Common myeloid progenitor, CD34-positive (primary cell): ENCODE data around the gene SNPH.
A peak's percentile ranks its signal among the peaks of the same experiment; 100 is the strongest.

Source experiments
- CTCF ChIA-PET: fragments of 350-600 bp; sonication (Branson Sonifier 250); formaldehyde crosslinking; loops from one replicate; lab custom pipeline; 2021; ENCODE audit warnings: antibody characterized with exemption; lab: Charles Lee
- POLR2A ChIA-PET: fragments of 350-600 bp; sonication (Branson Sonifier 250); formaldehyde crosslinking; loops from one replicate; lab custom pipeline; 2021; ENCODE audit warnings: antibody characterized with exemption; lab: Charles Lee
- DNase-seq, 3 donors: peaks; one replicate each; pipeline versions ENCODE4 v3.0.0 to v3.0.0-alpha.2; 2013
- H3K27ac ChIP-seq, 2 experiments: 1 replicate in 1 of 2; 2 replicates in 1 of 2; pipeline ENCODE4 v1.7.0; 2013; ENCODE audit warnings: inconsistent platforms in 2 of 2, low read length in 2 of 2, mild to moderate bottlenecking in 2 of 2, low read depth in 1 of 2, moderate library complexity in 1 of 2; ENCODE audit not compliant: severe bottlenecking in 2 of 2, insufficient read depth in 1 of 2, poor library complexity in 1 of 2
- H3K27me3 ChIP-seq, 5 experiments: replicated peaks in 2 of 5; 1 replicate in 3 of 5; 2 replicates in 2 of 5; pipeline versions ENCODE4 v1.6.1 to v1.7.0; 2013; ENCODE audit warnings: low read length in 4 of 5, mild to moderate bottlenecking in 2 of 5, moderate library complexity in 2 of 5, inconsistent platforms in 1 of 5; ENCODE audit not compliant: insufficient read depth in 5 of 5, control insufficient read depth in 4 of 5
- H3K36me3 ChIP-seq, 4 experiments: 1 replicate in 2 of 4; 2 replicates in 2 of 4; pipeline versions ENCODE4 v1.6.1 to v1.7.0; 2013; ENCODE audit warnings: low read length in 3 of 4, control low read depth in 1 of 4, mild to moderate bottlenecking in 1 of 4; ENCODE audit not compliant: control insufficient read depth in 4 of 4, insufficient read depth in 4 of 4
- H3K4me1 ChIP-seq, 4 experiments: 1 replicate in 3 of 4; 2 replicates in 1 of 4; pipeline versions ENCODE4 v1.6.1 to v1.7.1; 2013; ENCODE audit warnings: low read length in 3 of 4, mild to moderate bottlenecking in 3 of 4, control low read depth in 1 of 4, inconsistent platforms in 1 of 4, moderate library complexity in 1 of 4; ENCODE audit not compliant: control insufficient read depth in 4 of 4, insufficient read depth in 4 of 4; ENCODE audit errors: control extremely low read depth in 1 of 4
- H3K4me3 ChIP-seq, 7 experiments: 1 replicate in 4 of 7; 2 replicates in 3 of 7; pipeline versions ENCODE4 v1.5.1 to v1.7.0; 2013; ENCODE audit warnings: mild to moderate bottlenecking in 7 of 7, low read length in 6 of 7, moderate library complexity in 6 of 7, inconsistent platforms in 2 of 7, low read depth in 2 of 7, control low read depth in 1 of 7; ENCODE audit not compliant: insufficient read depth in 4 of 7, control insufficient read depth in 1 of 7; ENCODE audit errors: extremely low read depth in 1 of 7
- H3K9me3 ChIP-seq, 5 experiments: 1 replicate in 4 of 5; 2 replicates in 1 of 5; pipeline versions ENCODE4 v1.6.1 to v1.7.1; 2013; ENCODE audit warnings: low read length in 4 of 5, mild to moderate bottlenecking in 2 of 5, inconsistent platforms in 1 of 5, low read depth in 1 of 5, moderate library complexity in 1 of 5; ENCODE audit not compliant: control insufficient read depth in 4 of 5, insufficient read depth in 2 of 5; ENCODE audit errors: control extremely low read depth in 1 of 5
- WGBS: methylation state at CpG from one replicate; pipeline ENCODE4 v1.1.5; 2013; ENCODE audit not compliant: insufficient coverage; 5-methylcytosine and 5-hydroxymethylcytosine counted together

SNPH gene

GRCh38 chr20:1225783-1226654 lies 40.1 kb upstream of the SNPH start, which contains the start of gene RAD21L1:
RAD21L1 (plus strand) TSS chr20:1226044; CDS start chr20:1228454, 2,410 bp downstream.
- under 1% methylated on average over 50 of the region's 88 CpGs for WGBS
- POLR2A ChIA-PET, result no interaction called here
- CTCF ChIA-PET, result interaction anchor here (0.8 kb wide), 1 partner anchor 13 kb away, joined by 3 read pairs; no protein-coding TSS in a partner anchor
- Histone ChIP-seq H3K4me1 (peaks cover 0 to 18% (median 12%) of the 10 kb centered on the region in 4 experiments), H3K27me3 (peaks cover 9 to 63% (median 23%) of the 10 kb centered on the region in 5 experiments), H3K27ac (no peak within 1 kb of the TSS), H3K4me3 (peak within 1 kb of the TSS; percentile 13 to 71 (median 62)), H3K36me3 (no peaks in the 10 kb centered on the region), H3K9me3 (no peaks in the 10 kb centered on the region)
- peak; percentile 54 to 77 (median 66) for DNase-seq

DNA sequence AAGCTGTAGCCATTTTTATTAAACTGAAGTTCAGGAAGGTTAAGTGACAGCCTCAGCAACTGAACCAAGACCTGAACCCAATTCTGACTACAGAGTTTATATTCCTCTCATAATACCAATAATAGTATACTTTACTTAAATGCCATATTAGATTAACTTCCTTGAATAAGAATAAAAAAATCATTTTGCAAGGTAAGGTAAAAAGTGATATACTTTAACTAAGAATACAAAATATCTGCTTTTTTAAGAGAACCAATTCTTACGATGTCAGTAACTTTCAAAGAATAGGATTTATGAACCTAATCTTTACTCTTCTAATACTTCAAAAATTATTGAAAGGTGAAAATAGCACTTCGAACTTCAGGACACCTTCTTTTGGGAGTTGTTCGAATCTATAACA lies 36.6 kb upstream of the SNPH start:
- 83% methylated on average over 2 of the region's 3 CpGs for WGBS
- CTCF ChIA-PET, result interaction anchor here (0.6 kb wide), 1 partner anchor 18 kb away, joined by 3 read pairs; no protein-coding TSS in a partner anchor
- Histone ChIP-seq H3K4me3 (no peak overlapping the region), H3K27me3 (peaks cover 9 to 77% (median 34%) of the 10 kb centered on the region in 5 experiments), H3K27ac (no peak overlapping the region), H3K9me3 (no peaks in the 10 kb centered on the region), H3K4me1 (peaks cover 0 to 18% (median 12%) of the 10 kb centered on the region in 4 experiments), H3K36me3 (no peaks in the 10 kb centered on the region)
- POLR2A ChIA-PET, result no interaction called here
- DNase-seq, result no peak

GRCh38 chr20:1232286-1233111 lies 33.6 kb upstream of the SNPH start:
- H3K4me3 ChIP-seq, result no peak overlapping the region
- ChIA-PET CTCF (no interaction called here), POLR2A (no interaction called here)
- no CpG with 5 or more reads among the region's 3 CpGs for WGBS
- H3K27ac ChIP-seq, result no peak overlapping the region
- H3K9me3 ChIP-seq, result no peaks in the 10 kb centered on the region
- peaks cover 5 to 70% (median 30%) of the 10 kb centered on the region in 5 experiments for H3K27me3 ChIP-seq
- no peak for DNase-seq
- H3K4me1 ChIP-seq, result no peaks in the 10 kb centered on the region
- H3K36me3 ChIP-seq, result no peaks in the 10 kb centered on the region

DNA sequence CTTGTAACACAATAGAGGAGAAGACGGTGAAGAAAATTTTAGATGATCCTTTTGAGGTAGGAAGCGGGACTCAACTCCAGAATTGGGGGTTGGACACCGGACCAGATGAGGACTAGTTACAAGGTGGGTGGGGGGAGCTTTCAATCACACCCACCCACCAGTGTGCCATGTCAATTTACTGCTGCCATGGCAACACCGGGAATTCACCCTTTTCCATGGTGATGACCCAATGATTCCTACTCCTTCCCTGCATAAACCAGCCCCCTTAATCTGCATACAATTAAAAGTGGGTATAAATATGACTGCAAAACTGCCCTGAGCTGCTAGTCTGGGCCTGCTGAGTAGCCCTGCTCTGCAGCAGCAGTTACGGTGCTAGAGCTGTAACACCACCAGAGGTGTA lies 25.5 kb upstream of the SNPH start:
- Histone ChIP-seq H3K27me3 (peaks cover 0 to 33% (median 17%) of the 10 kb centered on the region in 5 experiments), H3K4me1 (peaks cover 4 to 14% (median 8%) of the 10 kb centered on the region in 4 experiments), H3K36me3 (no peaks in the 10 kb centered on the region), H3K27ac (no peak overlapping the region), H3K9me3 (no peaks in the 10 kb centered on the region), H3K4me3 (no peak overlapping the region)
- DNase-seq, result no peak
- 100% methylated on average over 2 of the region's 5 CpGs for WGBS
- POLR2A ChIA-PET, result no interaction called here
- CTCF ChIA-PET, result interaction anchor here (0.7 to 1.1 kb wide), 2 partner anchors 9 to 15 kb away, joined by 3 to 5 read pairs; no protein-coding TSS in a partner anchor

DNA sequence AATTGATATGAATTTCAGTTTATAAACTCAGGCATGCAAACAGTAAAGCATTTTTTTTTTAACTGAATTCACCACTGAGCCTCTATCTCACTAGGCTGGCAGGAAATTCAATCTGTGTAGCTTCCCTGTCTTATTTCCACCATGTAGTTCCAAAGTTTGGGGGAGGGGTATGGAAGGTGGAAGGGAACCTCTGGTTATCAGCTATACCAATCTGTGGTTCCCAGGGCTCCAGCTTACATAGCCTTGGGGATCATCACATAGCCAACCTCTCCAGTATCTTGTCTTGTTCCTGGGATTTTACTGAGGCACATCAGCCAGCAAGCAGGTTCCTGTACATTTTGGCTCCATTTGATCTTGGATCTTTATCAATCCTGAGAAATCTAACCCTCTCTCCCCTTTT lies 24.6 kb upstream of the SNPH start:
- Histone ChIP-seq H3K4me1 (peaks cover 4 to 14% (median 8%) of the 10 kb centered on the region in 4 experiments), H3K36me3 (no peaks in the 10 kb centered on the region), H3K27ac (no peak overlapping the region), H3K4me3 (no peak overlapping the region), H3K9me3 (no peaks in the 10 kb centered on the region), H3K27me3 (peaks cover 0 to 32% (median 15%) of the 10 kb centered on the region in 5 experiments)
- POLR2A ChIA-PET, result no interaction called here
- CTCF ChIA-PET, result interaction anchor here (0.7 to 1.6 kb wide), 3 partner anchors 8 to 28 kb away, joined by 3 to 5 read pairs (median 5); no protein-coding TSS in a partner anchor
- DNase-seq, result no peak

DNA sequence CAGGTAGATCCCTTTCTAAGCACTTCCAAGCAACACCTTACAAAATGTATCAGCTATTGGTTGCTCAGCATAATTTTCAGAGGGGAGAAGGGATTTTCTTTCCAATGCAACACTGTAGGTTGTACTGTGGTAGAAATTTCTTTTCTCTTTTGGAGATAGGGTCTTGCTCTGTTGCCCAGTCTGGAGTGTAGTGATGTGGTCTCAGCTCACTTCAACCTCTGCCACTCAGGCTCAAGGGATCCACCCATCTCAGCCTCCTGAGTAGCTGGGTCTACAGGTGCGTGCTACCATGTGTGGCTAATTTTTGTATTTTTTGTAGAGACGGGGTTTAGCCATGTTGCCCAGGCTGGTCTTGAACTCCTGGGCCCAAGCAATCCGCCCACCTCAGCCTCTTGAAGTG lies 24.0 kb upstream of the SNPH start:
- Histone ChIP-seq H3K36me3 (no peaks in the 10 kb centered on the region), H3K27me3 (peaks cover 0 to 26% (median 11%) of the 10 kb centered on the region in 5 experiments), H3K27ac (no peak overlapping the region), H3K4me1 (peaks cover 4 to 14% (median 8%) of the 10 kb centered on the region in 4 experiments), H3K4me3 (no peak overlapping the region), H3K9me3 (no peaks in the 10 kb centered on the region)
- POLR2A ChIA-PET, result no interaction called here
- CTCF ChIA-PET, result interaction anchor here (1.4 to 1.6 kb wide), 2 partner anchors 10 to 29 kb away, joined by 3 to 5 read pairs; no protein-coding TSS in a partner anchor
- no peak for DNase-seq
- WGBS, result no CpG with 5 or more reads among the region's 3 CpGs
